Neural progenitor cell (in vitro differentiated cells): Measurements from ENCODE around the gene MYRIP. TPM values are rescaled to one million over a fixed set of nuclear protein-coding genes. Genes with fewer than 3 reads are reported as not detected.

Source experiments
- DNase-seq: peaks from one replicate; pipeline ENCODE4 v3.0.0-alpha.2; 2016; ENCODE audit warnings: low spot score
- H2AFZ ChIP-seq: fragments of 200-600 bp; sonication (generic); replicated peaks from 2 replicates; pipeline ENCODE4 v1.6.1; 2016; ENCODE audit warnings: antibody characterized with exemption
- H3F3A ChIP-seq: fragments of 200-600 bp; sonication (generic); 2 replicates; pipeline ENCODE4 v1.6.1; 2016; ENCODE audit warnings: antibody characterized with exemption, low read depth
- H3K27ac ChIP-seq: fragments of 200-600 bp; sonication (generic); 2 replicates; pipeline ENCODE4 v1.5.1; 2016; ENCODE audit warnings: mild to moderate bottlenecking
- H3K27me3 ChIP-seq: fragments of 200-600 bp; sonication (generic); 2 replicates; pipeline ENCODE4 v1.6.1; 2016; ENCODE audit warnings: mild to moderate bottlenecking, moderate library complexity
- H3K36me3 ChIP-seq: fragments of 200-600 bp; sonication (generic); 2 replicates; pipeline ENCODE4 v1.5.1; 2016
- H3K4me1 ChIP-seq: fragments of 200-600 bp; sonication (generic); 2 replicates; pipeline ENCODE4 v1.6.1; 2016; ENCODE audit warnings: mixed run types
- H3K4me2 ChIP-seq: fragments of 200-600 bp; sonication (generic); 2 replicates; pipeline ENCODE4 v1.6.1; 2016
- H3K4me3 ChIP-seq: fragments of 200-600 bp; sonication (generic); 2 replicates; pipeline ENCODE4 v1.5.1; 2016
- H3K79me2 ChIP-seq: fragments of 200-600 bp; sonication (generic); 2 replicates; pipeline ENCODE4 v1.6.1; 2016; ENCODE audit warnings: low read depth
- H3K9ac ChIP-seq: fragments of 200-600 bp; sonication (generic); 2 replicates; pipeline ENCODE4 v1.6.1; 2016
- H3K9me3 ChIP-seq: fragments of 200-600 bp; sonication (generic); 2 replicates; pipeline ENCODE4 v1.5.1; 2016; ENCODE audit warnings: low read depth
- H4K20me1 ChIP-seq: fragments of 200-600 bp; sonication (generic); 2 replicates; pipeline ENCODE4 v1.6.1; 2016; ENCODE audit warnings: low read depth
- H3K27ac Mint-ChIP-seq: 3 replicates; pipeline ENCODE4 v1.8.0; 2021; ENCODE audit warnings: mixed read lengths
- H3K27me3 Mint-ChIP-seq: 2 replicates; pipeline ENCODE4 v1.8.0; 2022; ENCODE audit warnings: low read depth, mild to moderate bottlenecking, inconsistent platforms, moderate library complexity, mixed read lengths; ENCODE audit not compliant: insufficient read depth
- H3K36me3 Mint-ChIP-seq: 3 replicates; pipeline ENCODE4 v1.8.0; 2021; ENCODE audit warnings: mixed read lengths
- H3K4me1 Mint-ChIP-seq: 3 replicates; pipeline ENCODE4 v1.8.0; 2021; ENCODE audit warnings: mixed read lengths
- H3K4me3 Mint-ChIP-seq: 3 replicates; pipeline ENCODE4 v1.8.0; 2021; ENCODE audit warnings: mild to moderate bottlenecking, moderate library complexity, mixed read lengths
- H3K9me3 Mint-ChIP-seq: 3 replicates; pipeline ENCODE4 v1.8.0; 2020; ENCODE audit warnings: mixed read lengths
- EZH2 ChIP-seq: fragments of 200-600 bp; sonication (generic); IDR thresholded peaks from 2 replicates; pipeline ENCODE4 v1.6.1; 2017; ENCODE audit warnings: antibody characterized with exemption, mild to moderate bottlenecking, moderate library complexity
- EZH2phosphoT487 ChIP-seq: fragments of 200-600 bp; sonication (generic); IDR thresholded peaks from 2 replicates; pipeline ENCODE4 v1.6.1; 2017; ENCODE audit warnings: antibody characterized with exemption
- total RNA-seq: library from RNA; depleted of rRNA; stranded (reverse); fragments of >200 nt; gene quantifications from 2 replicates; pipeline ENCODE4 v1.2.3, GENCODE V29; 2015; ENCODE audit warnings: low replicate concordance
- TF ChIP-seq, protein P1 (sequence below): fragments of 200-600 bp; sonication (generic); IDR thresholded peaks from 2 replicates; pipeline ENCODE4 v1.5.1; 2017; ENCODE audit warnings: antibody characterized with exemption, mild to moderate bottlenecking

Gene MYRIP
- total RNA-seq, 1 donor from 2014 or later = 0.62 TPM

DNA sequence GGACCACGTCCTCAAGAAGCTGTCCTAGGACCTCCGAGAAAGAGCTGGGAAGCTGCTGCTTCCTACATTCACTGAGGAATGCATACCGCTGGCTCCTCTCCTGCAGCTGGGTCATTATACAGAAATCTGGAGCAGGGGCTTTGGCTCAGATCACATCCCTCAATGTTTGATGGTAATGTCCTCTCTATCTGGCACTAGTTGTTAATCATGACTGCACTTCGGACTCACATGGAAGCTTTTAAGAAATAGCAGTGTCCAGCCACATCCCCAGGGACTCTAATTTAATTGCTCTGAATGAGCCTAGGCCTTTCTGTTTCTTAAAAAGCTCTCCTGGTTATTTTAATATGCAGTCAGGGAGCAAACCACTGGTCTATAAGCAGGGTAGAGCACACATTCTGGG lies 25.7 kb upstream of the MYRIP start:
- H3K36me3 Mint-ChIP-seq = no peaks in the 10 kb centered on the region
- no peak for TF ChIP-seq EZH2phosphoT487
- TF ChIP-seq, protein P1, sequence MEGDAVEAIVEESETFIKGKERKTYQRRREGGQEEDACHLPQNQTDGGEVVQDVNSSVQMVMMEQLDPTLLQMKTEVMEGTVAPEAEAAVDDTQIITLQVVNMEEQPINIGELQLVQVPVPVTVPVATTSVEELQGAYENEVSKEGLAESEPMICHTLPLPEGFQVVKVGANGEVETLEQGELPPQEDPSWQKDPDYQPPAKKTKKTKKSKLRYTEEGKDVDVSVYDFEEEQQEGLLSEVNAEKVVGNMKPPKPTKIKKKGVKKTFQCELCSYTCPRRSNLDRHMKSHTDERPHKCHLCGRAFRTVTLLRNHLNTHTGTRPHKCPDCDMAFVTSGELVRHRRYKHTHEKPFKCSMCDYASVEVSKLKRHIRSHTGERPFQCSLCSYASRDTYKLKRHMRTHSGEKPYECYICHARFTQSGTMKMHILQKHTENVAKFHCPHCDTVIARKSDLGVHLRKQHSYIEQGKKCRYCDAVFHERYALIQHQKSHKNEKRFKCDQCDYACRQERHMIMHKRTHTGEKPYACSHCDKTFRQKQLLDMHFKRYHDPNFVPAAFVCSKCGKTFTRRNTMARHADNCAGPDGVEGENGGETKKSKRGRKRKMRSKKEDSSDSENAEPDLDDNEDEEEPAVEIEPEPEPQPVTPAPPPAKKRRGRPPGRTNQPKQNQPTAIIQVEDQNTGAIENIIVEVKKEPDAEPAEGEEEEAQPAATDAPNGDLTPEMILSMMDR = no peak
- no peak for TF ChIP-seq EZH2
- H3K9ac ChIP-seq = no peak overlapping the region
- no peaks in the 10 kb centered on the region for H3K27me3 Mint-ChIP-seq
- no peaks in the 10 kb centered on the region for H3K27me3 ChIP-seq
- no peaks in the 10 kb centered on the region for H3K9me3 ChIP-seq
- no peak for DNase-seq
- H3K4me1 Mint-ChIP-seq = no peaks in the 10 kb centered on the region
- H3K36me3 ChIP-seq = no peaks in the 10 kb centered on the region
- H2AFZ ChIP-seq = no peak overlapping the region
- no peak overlapping the region for H3K4me3 ChIP-seq
- no peak overlapping the region for H3K4me2 ChIP-seq
- H3K9me3 Mint-ChIP-seq = peaks cover 3% of the 10 kb centered on the region
- H3K79me2 ChIP-seq = no peaks in the 10 kb centered on the region
- no peak overlapping the region for H3K4me3 Mint-ChIP-seq
- H3F3A ChIP-seq = no peaks in the 10 kb centered on the region
- no peak overlapping the region for H3K27ac Mint-ChIP-seq
- H3K4me1 ChIP-seq = no peaks in the 10 kb centered on the region
- no peak overlapping the region for H3K27ac ChIP-seq
- no peaks in the 10 kb centered on the region for H4K20me1 ChIP-seq

DNA sequence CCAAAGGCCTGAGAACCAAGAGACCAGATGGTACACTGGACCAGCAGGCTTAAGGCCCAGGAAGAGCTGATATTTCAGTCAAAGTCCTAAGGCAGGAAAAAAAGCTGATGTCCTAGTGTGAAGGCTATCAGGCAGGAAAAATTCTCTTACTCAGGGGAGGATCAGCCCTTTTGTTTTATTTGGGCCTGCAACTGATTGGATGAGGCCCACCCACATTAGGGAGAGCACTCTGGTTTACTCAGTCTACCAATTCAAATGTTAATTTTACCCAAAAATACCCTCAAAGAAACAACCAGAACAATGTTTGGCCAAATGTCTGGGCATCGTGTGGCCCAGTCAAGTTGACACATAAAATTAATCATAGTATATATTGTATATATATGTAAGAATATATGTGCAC lies 24.5 kb upstream of the MYRIP start:
- no peaks in the 10 kb centered on the region for H3K4me1 Mint-ChIP-seq

DNA sequence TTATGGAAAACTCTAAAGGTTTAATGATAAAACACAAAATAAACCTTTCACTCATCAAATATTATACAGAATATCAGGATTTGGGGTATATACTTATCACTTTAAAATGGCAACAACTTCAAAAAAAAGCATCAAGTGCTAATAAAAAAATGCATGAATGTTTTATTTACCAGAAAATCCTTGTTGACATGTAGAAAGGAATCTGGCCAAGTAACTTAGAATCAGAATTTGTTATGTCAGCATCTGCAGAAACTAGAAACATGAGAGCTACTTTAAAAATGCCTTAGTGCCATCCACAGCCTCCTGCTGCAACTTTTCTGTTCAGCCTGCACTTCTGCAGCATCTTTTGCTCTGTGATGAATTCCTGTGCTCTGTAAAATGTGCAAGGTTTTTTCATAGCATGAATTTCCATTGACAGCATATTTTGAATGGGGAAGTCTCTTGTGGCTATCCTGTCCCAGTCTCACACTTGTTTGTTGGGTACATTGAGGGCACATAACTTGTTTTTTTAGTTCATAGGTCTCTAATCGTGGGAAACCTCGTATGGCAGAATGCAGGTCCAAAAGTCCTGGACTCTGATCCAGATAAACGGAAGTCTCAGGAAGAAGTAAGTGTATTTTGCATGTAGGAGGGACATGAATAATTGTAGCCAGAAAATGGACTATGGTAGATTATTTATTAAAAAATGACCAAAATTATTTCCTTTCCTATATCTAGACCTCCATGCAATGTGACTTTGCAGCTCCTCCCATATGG lies 21.1 kb upstream of the MYRIP start:
- no peaks in the 10 kb centered on the region for H3F3A ChIP-seq
- Mint-ChIP-seq H3K9me3 (no peaks in the 10 kb centered on the region), H3K4me1 (no peaks in the 10 kb centered on the region), H3K36me3 (no peaks in the 10 kb centered on the region), H3K27me3 (no peaks in the 10 kb centered on the region), H3K27ac (no peak overlapping the region), H3K4me3 (no peak overlapping the region)
- no peaks in the 10 kb centered on the region for H3K79me2 ChIP-seq
- no peaks in the 10 kb centered on the region for H3K27me3 ChIP-seq
- DNase-seq = no peak
- no peaks in the 10 kb centered on the region for H3K9me3 ChIP-seq
- H3K36me3 ChIP-seq = no peaks in the 10 kb centered on the region
- H3K9ac ChIP-seq = no peak overlapping the region
- H4K20me1 ChIP-seq = no peaks in the 10 kb centered on the region
- no peak for TF ChIP-seq EZH2phosphoT487
- no peak for TF ChIP-seq EZH2
- TF ChIP-seq, protein P1 = no peak
- no peak overlapping the region for H3K4me3 ChIP-seq
- H2AFZ ChIP-seq = no peak overlapping the region
- H3K4me2 ChIP-seq = no peak overlapping the region
- H3K27ac ChIP-seq = no peak overlapping the region
- no peaks in the 10 kb centered on the region for H3K4me1 ChIP-seq

More for the DNA sequence above, 24.5 kb upstream of the MYRIP start:
- Mint-ChIP-seq H3K9me3 (no peaks in the 10 kb centered on the region), H3K27me3 (no peaks in the 10 kb centered on the region), H3K36me3 (no peaks in the 10 kb centered on the region), H3K27ac (no peak overlapping the region), H3K4me3 (no peak overlapping the region)
- no peak overlapping the region for H3K27ac ChIP-seq
- no peak overlapping the region for H3K4me3 ChIP-seq
- no peaks in the 10 kb centered on the region for H3K27me3 ChIP-seq
- H3K9ac ChIP-seq = no peak overlapping the region
- no peaks in the 10 kb centered on the region for H3K4me1 ChIP-seq
- no peak for DNase-seq
- H3F3A ChIP-seq = no peaks in the 10 kb centered on the region
- no peaks in the 10 kb centered on the region for H3K36me3 ChIP-seq
- no peak overlapping the region for H3K4me2 ChIP-seq
- H3K79me2 ChIP-seq = no peaks in the 10 kb centered on the region
- TF ChIP-seq EZH2 (no peak), EZH2phosphoT487 (no peak)
- TF ChIP-seq, protein P1 = no peak
- H2AFZ ChIP-seq = no peak overlapping the region
- no peaks in the 10 kb centered on the region for H4K20me1 ChIP-seq
- H3K9me3 ChIP-seq = no peaks in the 10 kb centered on the region
